ENCODE results near the gene PDGFRA. TPM values are rescaled to one million over a fixed set of nuclear protein-coding genes. Genes with fewer than 3 reads are reported as not detected.

The PDGFRA gene
- total RNA-seq, 1 experiment from 2014 or later: 0.25 TPM

DNA sequence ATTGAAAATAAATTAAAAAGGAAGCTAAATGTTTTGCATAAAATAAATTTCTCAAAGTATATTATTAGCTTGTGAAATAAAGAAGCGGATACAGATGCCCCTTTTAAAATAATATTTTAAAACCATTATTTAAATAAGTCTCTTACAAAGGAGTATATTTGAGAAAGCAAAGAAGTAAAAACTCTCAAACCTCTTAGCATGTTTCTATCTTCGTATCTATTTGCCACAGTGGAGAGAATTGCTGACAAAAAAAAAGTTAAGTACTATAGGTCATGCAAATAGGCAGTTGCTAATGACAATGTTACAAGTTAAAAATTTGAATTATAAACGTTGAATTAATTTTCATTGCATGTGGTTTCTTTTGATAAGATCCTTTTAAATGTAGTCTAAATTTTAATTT, 44.5 kb upstream of the PDGFRA start:
- Histone ChIP-seq H4K20me1 (ENCODE audit: insufficient read depth) (no peaks in the 10 kb centered on the region), H3K9me3 (ENCODE audit: control insufficient read depth in 1 of 2, insufficient read depth in 1 of 2, low read depth in 1 of 2, low read length in 2 of 2) (no peaks in the 10 kb centered on the region), H3K4me1 (ENCODE audit: control insufficient read depth in 1 of 2, insufficient read depth in 2 of 2, low read length in 2 of 2) (peaks cover 0 to 3% of the 10 kb centered on the region in 2 experiments; a peak in 1 of 4 replicates), H3K36me3 (ENCODE audit: control insufficient read depth in 1 of 2, insufficient read depth in 2 of 2, low read length in 2 of 2) (no peaks in the 10 kb centered on the region), H3K9me2 (ENCODE audit: insufficient read depth) (no peaks in the 10 kb centered on the region), H3K4me3 (replicated peaks in 1 of 2; ENCODE audit: low read depth in 1 of 2, low read length in 2 of 2) (no peak overlapping the region), H3K9ac (ENCODE audit: low read length) (no peak overlapping the region), H3K4me2 (ENCODE audit: low read length) (no peak overlapping the region), H3K27ac (ENCODE audit: low read depth, low read length) (no peak overlapping the region), H3K79me2 (ENCODE audit: insufficient read depth, low read length) (no peaks in the 10 kb centered on the region), H2AFZ (ENCODE audit: low read depth, low read length, poor library complexity, severe bottlenecking) (no peak overlapping the region), H3K27me3 (ENCODE audit: insufficient read depth, low read length) (no peaks in the 10 kb centered on the region)
- no TSS peak for BruUV-seq (replicated peaks)
- intact Hi-C loops (cut with micrococcal nuclease): no loop called here
- CTCF ChIA-PET: no interaction called here
- RAD21 ChIA-PET (ENCODE audit: low non-redundant PET in 1 of 2, low total read pairs in 2 of 2, uncharacterized antibody in 2 of 2, unreplicated experiment in 2 of 2): no interaction called here
- ATAC-seq (no peak), DNase-seq (ENCODE audit: low read depth, low spot score) (no peak)
- POLR2A ChIA-PET: no interaction called here
- no peak for TF ChIP-seq YY1 (IDR thresholded peaks at IDR 0.05; ENCODE audit: extremely low read depth, insufficient replicate concordance, low read depth, low read length)
- TF ChIP-seq POLR2AphosphoS5 (IDR thresholded peaks at IDR 0.05; ENCODE audit: low read depth, low read length): no peak
- no peak for TF ChIP-seq TCF7L2 (IDR thresholded peaks at IDR 0.05; ENCODE audit: borderline replicate concordance, extremely low read depth, insufficient read depth, insufficient read length)
- no peak for TF ChIP-seq ELF1 (IDR thresholded peaks at IDR 0.05; ENCODE audit: borderline replicate concordance, low read depth)
- TF ChIP-seq JUND (IDR thresholded peaks at IDR 0.05): no peak

DNA sequence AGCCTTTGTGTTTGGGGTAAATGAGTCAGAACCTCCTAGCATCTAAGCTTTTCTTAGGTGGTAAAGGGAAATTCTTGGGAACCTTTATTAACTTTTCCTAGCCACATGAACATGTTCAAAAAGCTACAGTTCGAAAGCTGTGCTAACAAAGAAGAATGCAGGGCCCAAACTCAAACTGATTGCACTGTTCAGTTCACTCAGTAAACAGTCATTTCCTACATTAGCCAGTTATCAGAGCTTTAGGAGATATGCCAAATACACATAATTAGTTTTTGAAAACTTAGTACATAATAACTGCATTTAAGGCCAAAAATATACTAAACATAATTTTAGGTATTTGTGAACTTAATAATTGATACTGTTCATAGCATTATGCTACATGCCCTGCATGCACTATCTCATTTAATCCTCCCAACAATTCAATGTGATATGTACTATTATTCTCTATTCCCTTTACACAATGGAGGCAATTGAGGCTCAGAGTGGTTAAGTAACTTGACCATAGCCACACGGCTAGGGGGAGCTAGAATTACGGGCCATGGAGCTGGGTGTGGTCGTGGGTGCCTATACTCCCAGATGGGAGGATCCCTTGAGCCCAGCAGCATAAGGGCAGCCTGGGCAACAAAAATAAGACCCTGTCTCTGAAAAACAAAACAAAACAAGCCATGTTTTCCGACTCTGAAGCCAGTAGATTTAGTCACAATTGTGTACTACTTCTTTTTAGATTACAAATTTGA, 43.9 kb upstream of the PDGFRA start:
- ChIA-PET CTCF (no interaction called here), RAD21 (ENCODE audit: low non-redundant PET in 1 of 2, low total read pairs in 2 of 2, uncharacterized antibody in 2 of 2, unreplicated experiment in 2 of 2) (no interaction called here), POLR2A (no interaction called here)
- DNase-seq (ENCODE audit: low read depth, low spot score) (peak; percentile 13), ATAC-seq (peak; percentile 97)
- Histone ChIP-seq H3K4me2 (ENCODE audit: low read length) (no peak overlapping the region), H3K4me1 (ENCODE audit: control insufficient read depth in 1 of 2, insufficient read depth in 2 of 2, low read length in 2 of 2) (peaks cover 0 to 3% of the 10 kb centered on the region in 2 experiments; a peak in 1 of 4 replicates), H3K79me2 (ENCODE audit: insufficient read depth, low read length) (no peaks in the 10 kb centered on the region), H3K9ac (ENCODE audit: low read length) (no peak overlapping the region), H3K27ac (ENCODE audit: low read depth, low read length) (no peak overlapping the region), H3K9me3 (ENCODE audit: control insufficient read depth in 1 of 2, insufficient read depth in 1 of 2, low read depth in 1 of 2, low read length in 2 of 2) (no peaks in the 10 kb centered on the region), H3K4me3 (replicated peaks in 1 of 2; ENCODE audit: low read depth in 1 of 2, low read length in 2 of 2) (no peak overlapping the region), H3K9me2 (ENCODE audit: insufficient read depth) (no peaks in the 10 kb centered on the region), H3K36me3 (ENCODE audit: control insufficient read depth in 1 of 2, insufficient read depth in 2 of 2, low read length in 2 of 2) (no peaks in the 10 kb centered on the region), H4K20me1 (ENCODE audit: insufficient read depth) (no peaks in the 10 kb centered on the region), H2AFZ (ENCODE audit: low read depth, low read length, poor library complexity, severe bottlenecking) (peak overlapping the region; percentile 80), H3K27me3 (ENCODE audit: insufficient read depth, low read length) (no peaks in the 10 kb centered on the region)
- intact Hi-C loops (cut with micrococcal nuclease): no loop called here
- BruUV-seq (replicated peaks): no TSS peak
- TF ChIP-seq SRF (IDR thresholded peaks at IDR 0.05; ENCODE audit: low read depth): no peak
- no peak for TF ChIP-seq CBX3 (IDR thresholded peaks at IDR 0.05; ENCODE audit: low read depth)
- no peak for TF ChIP-seq ATF3 (IDR thresholded peaks at IDR 0.05)
- TF ChIP-seq POLR2AphosphoS5 (IDR thresholded peaks at IDR 0.05; ENCODE audit: low read depth, low read length): no peak
- TF ChIP-seq, protein P1, sequence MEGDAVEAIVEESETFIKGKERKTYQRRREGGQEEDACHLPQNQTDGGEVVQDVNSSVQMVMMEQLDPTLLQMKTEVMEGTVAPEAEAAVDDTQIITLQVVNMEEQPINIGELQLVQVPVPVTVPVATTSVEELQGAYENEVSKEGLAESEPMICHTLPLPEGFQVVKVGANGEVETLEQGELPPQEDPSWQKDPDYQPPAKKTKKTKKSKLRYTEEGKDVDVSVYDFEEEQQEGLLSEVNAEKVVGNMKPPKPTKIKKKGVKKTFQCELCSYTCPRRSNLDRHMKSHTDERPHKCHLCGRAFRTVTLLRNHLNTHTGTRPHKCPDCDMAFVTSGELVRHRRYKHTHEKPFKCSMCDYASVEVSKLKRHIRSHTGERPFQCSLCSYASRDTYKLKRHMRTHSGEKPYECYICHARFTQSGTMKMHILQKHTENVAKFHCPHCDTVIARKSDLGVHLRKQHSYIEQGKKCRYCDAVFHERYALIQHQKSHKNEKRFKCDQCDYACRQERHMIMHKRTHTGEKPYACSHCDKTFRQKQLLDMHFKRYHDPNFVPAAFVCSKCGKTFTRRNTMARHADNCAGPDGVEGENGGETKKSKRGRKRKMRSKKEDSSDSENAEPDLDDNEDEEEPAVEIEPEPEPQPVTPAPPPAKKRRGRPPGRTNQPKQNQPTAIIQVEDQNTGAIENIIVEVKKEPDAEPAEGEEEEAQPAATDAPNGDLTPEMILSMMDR (IDR thresholded peaks at IDR 0.05 in 2 of 3, conservative IDR thresholded peaks at IDR 0.05 in 1 of 3; ENCODE audit: borderline replicate concordance in 1 of 3, insufficient read depth in 1 of 3, low read depth in 2 of 3, low read length in 2 of 3): 0 out of 6 replicates have a peak, but pooled peaks of 1 of the 3 experiments have one; percentile 5
- no peak for TF ChIP-seq ZFX (IDR thresholded peaks at IDR 0.05)
- no peak for TF ChIP-seq SIN3A (IDR thresholded peaks at IDR 0.05; ENCODE audit: low read depth)
- TF ChIP-seq RAD21 (IDR thresholded peaks at IDR 0.05; ENCODE audit: low read depth): peak; percentile 4; the same call in 1 of the 2 replicates
- TF ChIP-seq, protein P2, sequence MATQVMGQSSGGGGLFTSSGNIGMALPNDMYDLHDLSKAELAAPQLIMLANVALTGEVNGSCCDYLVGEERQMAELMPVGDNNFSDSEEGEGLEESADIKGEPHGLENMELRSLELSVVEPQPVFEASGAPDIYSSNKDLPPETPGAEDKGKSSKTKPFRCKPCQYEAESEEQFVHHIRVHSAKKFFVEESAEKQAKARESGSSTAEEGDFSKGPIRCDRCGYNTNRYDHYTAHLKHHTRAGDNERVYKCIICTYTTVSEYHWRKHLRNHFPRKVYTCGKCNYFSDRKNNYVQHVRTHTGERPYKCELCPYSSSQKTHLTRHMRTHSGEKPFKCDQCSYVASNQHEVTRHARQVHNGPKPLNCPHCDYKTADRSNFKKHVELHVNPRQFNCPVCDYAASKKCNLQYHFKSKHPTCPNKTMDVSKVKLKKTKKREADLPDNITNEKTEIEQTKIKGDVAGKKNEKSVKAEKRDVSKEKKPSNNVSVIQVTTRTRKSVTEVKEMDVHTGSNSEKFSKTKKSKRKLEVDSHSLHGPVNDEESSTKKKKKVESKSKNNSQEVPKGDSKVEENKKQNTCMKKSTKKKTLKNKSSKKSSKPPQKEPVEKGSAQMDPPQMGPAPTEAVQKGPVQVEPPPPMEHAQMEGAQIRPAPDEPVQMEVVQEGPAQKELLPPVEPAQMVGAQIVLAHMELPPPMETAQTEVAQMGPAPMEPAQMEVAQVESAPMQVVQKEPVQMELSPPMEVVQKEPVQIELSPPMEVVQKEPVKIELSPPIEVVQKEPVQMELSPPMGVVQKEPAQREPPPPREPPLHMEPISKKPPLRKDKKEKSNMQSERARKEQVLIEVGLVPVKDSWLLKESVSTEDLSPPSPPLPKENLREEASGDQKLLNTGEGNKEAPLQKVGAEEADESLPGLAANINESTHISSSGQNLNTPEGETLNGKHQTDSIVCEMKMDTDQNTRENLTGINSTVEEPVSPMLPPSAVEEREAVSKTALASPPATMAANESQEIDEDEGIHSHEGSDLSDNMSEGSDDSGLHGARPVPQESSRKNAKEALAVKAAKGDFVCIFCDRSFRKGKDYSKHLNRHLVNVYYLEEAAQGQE (IDR thresholded peaks at IDR 0.05; ENCODE audit: low read depth): no peak
- no peak for TF ChIP-seq ZNF274 (IDR thresholded peaks at IDR 0.05; ENCODE audit: low read depth, low read length)
- TF ChIP-seq EGR1 (IDR thresholded peaks at IDR 0.05; ENCODE audit: low read depth): no peak
